ENCODE measurements around the gene MGAT4B.

DNA sequence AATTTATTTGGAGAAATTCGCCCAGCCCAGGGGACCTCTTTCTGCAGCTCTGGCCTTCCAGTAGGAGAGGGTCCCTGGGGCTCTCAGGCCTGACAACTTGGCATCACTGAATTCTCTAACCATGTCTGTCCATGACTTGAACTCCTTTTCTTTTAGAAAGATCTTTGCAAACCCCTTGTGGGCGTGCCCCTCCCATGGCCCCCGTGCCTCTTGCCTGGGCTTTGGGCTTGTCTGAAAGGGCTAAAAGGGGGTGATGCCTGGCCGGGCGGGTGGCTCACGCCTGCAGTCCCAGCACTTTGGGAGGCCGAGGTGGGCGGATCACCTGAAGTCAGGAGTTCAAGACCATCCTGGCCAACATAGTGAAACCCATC lies 10.8 kb upstream of the MGAT4B start:
- TF ChIP-seq, protein P1, sequence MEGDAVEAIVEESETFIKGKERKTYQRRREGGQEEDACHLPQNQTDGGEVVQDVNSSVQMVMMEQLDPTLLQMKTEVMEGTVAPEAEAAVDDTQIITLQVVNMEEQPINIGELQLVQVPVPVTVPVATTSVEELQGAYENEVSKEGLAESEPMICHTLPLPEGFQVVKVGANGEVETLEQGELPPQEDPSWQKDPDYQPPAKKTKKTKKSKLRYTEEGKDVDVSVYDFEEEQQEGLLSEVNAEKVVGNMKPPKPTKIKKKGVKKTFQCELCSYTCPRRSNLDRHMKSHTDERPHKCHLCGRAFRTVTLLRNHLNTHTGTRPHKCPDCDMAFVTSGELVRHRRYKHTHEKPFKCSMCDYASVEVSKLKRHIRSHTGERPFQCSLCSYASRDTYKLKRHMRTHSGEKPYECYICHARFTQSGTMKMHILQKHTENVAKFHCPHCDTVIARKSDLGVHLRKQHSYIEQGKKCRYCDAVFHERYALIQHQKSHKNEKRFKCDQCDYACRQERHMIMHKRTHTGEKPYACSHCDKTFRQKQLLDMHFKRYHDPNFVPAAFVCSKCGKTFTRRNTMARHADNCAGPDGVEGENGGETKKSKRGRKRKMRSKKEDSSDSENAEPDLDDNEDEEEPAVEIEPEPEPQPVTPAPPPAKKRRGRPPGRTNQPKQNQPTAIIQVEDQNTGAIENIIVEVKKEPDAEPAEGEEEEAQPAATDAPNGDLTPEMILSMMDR (conservative IDR thresholded peaks at IDR 0.05; ENCODE audit: low read depth, low read length), result no peak
- no peak for TF ChIP-seq POLR2A (IDR thresholded peaks at IDR 0.05; ENCODE audit: low read depth, low read length)
- no peak for TF ChIP-seq CHD1 (IDR thresholded peaks at IDR 0.05; ENCODE audit: low read depth, low read length)

Measured in IMR-90 (cell line).